ENCODE measurements around the gene WHAMM.

The WHAMM gene

DNA sequence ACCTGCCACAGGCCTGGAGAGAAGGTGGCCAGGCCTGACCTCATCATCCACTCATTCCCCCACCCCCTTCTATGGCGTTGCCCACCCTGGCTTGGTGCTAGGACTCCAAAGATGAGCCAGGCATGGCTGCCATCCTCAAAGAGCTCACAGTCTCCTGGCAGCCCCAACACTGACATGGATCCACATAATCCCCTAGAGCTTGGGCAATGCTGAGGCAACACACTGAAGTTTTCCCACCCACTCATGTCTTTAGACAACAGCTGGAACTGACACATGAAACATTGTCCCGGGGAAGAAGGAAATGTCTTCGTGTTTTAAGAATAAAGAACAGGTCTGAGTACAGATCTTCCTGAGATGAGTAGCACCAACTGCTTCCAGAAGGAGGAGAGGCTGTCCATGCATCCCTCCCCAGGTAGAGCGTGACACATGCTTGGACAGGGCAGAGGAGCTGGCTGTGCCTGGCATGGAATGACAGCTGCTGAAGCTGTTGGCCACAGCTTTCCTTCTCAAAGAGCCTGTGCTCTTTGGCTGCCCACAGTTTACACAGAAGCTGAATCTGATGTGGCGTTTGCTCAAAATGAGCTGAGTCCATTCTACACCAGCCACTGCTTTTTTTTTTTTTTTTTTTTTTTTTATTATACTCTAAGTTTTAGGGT is 73.0 kb downstream of the WHAMM start:
- no peaks in the 10 kb centered on the region for H3K27me3 ChIP-seq (ENCODE audit: insufficient read depth, low read depth, severe bottlenecking)
- no peaks in the 10 kb centered on the region for H3K9me3 ChIP-seq (ENCODE audit: severe bottlenecking)
- no peak overlapping the region for H3K27ac ChIP-seq
- TF ChIP-seq CTCF (IDR thresholded peaks at IDR 0.05; ENCODE audit: low read depth, low read length) = no peak
- DNase-seq = no peak
- no peak overlapping the region for H3K4me3 ChIP-seq (ENCODE audit: low read depth, low read length)
- H3K36me3 ChIP-seq = no peaks in the 10 kb centered on the region
